H54 (cell line): ENCODE measurements around the gene FAM13A.
"Not testable (repeated sequence)": the region's sequence is repeated elsewhere in the genome, so short reads cannot be mapped to it uniquely, and the experiment has no call there.

Experiments used
- DNase-seq: peaks from one replicate; pipeline ENCODE4 v3.0.0; 2011; ENCODE audit warnings: low spot score, mixed read lengths; ENCODE audit not compliant: insufficient read length
- FAIRE-seq: peaks from 3 replicates; lab custom pipeline; 2011; peaks lifted over from hg19 to GRCh38; lab: Jason Lieb, UNC
- POLR2A ChIP-seq: IDR thresholded peaks from 2 replicates; pipeline ENCODE4 v1.6.1; 2011; ENCODE audit warnings: low read depth, mild to moderate bottlenecking, low read length

FAM13A gene

GRCh38 chr4:89022426-89023128 is 34.4 kb downstream of the FAM13A start:
- DNase-seq: no peak
- no peak for TF ChIP-seq POLR2A
- no peak for FAIRE-seq

- TF ChIP-seq POLR2A: no peak
- no peak for FAIRE-seq
- DNase-seq: no peak
Measured at GRCh38 chr4:89021684-89022083, 35.3 kb downstream of the FAM13A start.

- no peak for TF ChIP-seq POLR2A
- no peak for FAIRE-seq
Measured at GRCh38 chr4:89021062-89021461, 35.9 kb downstream of the FAM13A start.

GRCh38 chr4:89014897-89015296 is 42.1 kb downstream of the FAM13A start:
- not testable (repeated sequence) for FAIRE-seq, DNase-seq

More at GRCh38 chr4:89021062-89021461, 35.9 kb downstream of the FAM13A start:
- no peak for DNase-seq

- TF ChIP-seq POLR2A: no peak
- DNase-seq: no peak
- FAIRE-seq: no peak
Measured at GRCh38 chr4:89009761-89010369, 47.1 kb downstream of the FAM13A start.

- FAIRE-seq (no peak), DNase-seq (no peak)
- no peak for TF ChIP-seq POLR2A
Measured at GRCh38 chr4:89009115-89009514, 47.9 kb downstream of the FAM13A start.

GRCh38 chr4:89008166-89008565 is 48.8 kb downstream of the FAM13A start:
- DNase-seq (no peak), FAIRE-seq (no peak)

GRCh38 chr4:89007338-89007939 is 49.5 kb downstream of the FAM13A start:
- no peak for FAIRE-seq
- no peak for DNase-seq
- no peak for TF ChIP-seq POLR2A

More at GRCh38 chr4:89008166-89008565, 48.8 kb downstream of the FAM13A start:
- no peak for TF ChIP-seq POLR2A

- DNase-seq (no peak), FAIRE-seq (no peak)
- no peak for TF ChIP-seq POLR2A
Measured at GRCh38 chr4:89006307-89006706, 50.7 kb downstream of the FAM13A start.

GRCh38 chr4:89005066-89005465 is 51.9 kb downstream of the FAM13A start:
- not testable (repeated sequence) for DNase-seq, FAIRE-seq

GRCh38 chr4:89001647-89002445 is 55.1 kb downstream of the FAM13A start:
- no peak for FAIRE-seq
- no peak for TF ChIP-seq POLR2A
- DNase-seq: no peak

GRCh38 chr4:89000844-89001360 is 56.1 kb downstream of the FAM13A start:
- no peak for TF ChIP-seq POLR2A
- FAIRE-seq: no peak
- no peak for DNase-seq

GRCh38 chr4:89000382-89000781 is 56.6 kb downstream of the FAM13A start:
- no peak for FAIRE-seq
- no peak for TF ChIP-seq POLR2A
- DNase-seq: no peak
